ENCODE results near the gene C11orf86.

The C11orf86 gene

GRCh38 chr11:66974724-66975404 lies at the start of gene C11orf86:
Gene C11orf86, plus strand, starts transcription at chr11:66975304. Its CDS starts 59 bp downstream, at chr11:66975363.
- H3K4me3 ChIP-seq (ENCODE audit: low read depth in 1 of 2, low read length in 2 of 2), result no peak within 1 kb of the TSS
- H3K36me3 ChIP-seq (ENCODE audit: insufficient read depth, low read length), result no peaks in the 10 kb centered on the region
- H3K27me3 ChIP-seq (ENCODE audit: control insufficient read depth in 1 of 2, insufficient read depth in 2 of 2, low read length in 2 of 2), result no peaks in the 10 kb centered on the region
- H3K9me3 ChIP-seq (ENCODE audit: low read length), result peaks cover 5% of the 10 kb centered on the region
- no peaks in the 10 kb centered on the region for H3K4me1 ChIP-seq (ENCODE audit: insufficient read depth, low read length)
- H3K27ac ChIP-seq (ENCODE audit: low read depth, low read length), result no peak within 1 kb of the TSS
- H3K9ac ChIP-seq (ENCODE audit: low read length), result no peak within 1 kb of the TSS

DNA sequence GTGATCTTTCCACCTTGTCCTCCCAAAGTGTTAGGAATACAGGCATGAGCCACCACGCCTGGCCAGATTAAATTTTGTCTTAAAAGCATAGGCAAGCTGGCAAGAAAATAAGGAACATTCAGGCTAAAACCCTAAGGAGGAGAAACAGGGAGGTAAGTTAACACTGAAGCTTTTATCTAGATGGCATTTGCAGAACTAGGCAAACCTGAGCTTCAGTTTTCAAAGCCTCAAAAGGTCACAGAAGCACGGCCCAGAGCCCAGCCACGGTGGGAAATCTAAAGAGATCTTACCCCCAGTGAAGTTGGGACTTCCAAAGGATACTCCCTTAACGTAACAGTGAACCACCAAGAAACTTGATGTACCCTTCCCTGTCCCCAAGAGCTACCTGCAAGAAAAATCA lies 45.4 kb upstream of the C11orf86 start:
- H3K36me3 ChIP-seq (ENCODE audit: insufficient read depth, low read length), result no peaks in the 10 kb centered on the region
- H3K4me1 ChIP-seq (ENCODE audit: insufficient read depth, low read length), result no peaks in the 10 kb centered on the region
- no peak overlapping the region for H3K27ac ChIP-seq (ENCODE audit: low read depth, low read length)
- H3K9me3 ChIP-seq (ENCODE audit: low read length), result no peaks in the 10 kb centered on the region
- H3K9ac ChIP-seq (ENCODE audit: low read length), result no peak overlapping the region
- no peak overlapping the region for H3K4me3 ChIP-seq (ENCODE audit: low read depth in 1 of 2, low read length in 2 of 2)
- no peaks in the 10 kb centered on the region for H3K27me3 ChIP-seq (ENCODE audit: control insufficient read depth in 1 of 2, insufficient read depth in 2 of 2, low read length in 2 of 2)

DNA sequence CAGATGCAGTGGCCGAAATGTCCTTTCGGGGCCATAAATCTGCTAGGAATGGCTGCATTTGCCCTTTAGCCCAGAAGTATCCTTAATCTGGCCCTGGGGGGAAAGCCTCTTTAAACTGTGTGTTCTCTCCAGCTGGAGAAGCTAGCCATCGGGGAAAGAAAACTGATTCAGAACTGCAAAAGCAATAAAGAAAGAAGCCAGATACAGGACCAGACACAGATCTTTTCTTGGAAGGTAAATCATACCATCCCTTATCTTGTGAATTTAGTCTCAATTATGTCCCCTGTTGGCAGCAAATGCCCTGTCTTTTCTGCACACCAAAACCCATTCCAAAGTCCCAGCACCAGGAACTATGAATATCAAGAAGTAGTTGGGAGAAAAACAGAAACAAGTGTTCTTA lies 42.6 kb upstream of the C11orf86 start:
- Histone ChIP-seq H3K27me3 (ENCODE audit: control insufficient read depth in 1 of 2, insufficient read depth in 2 of 2, low read length in 2 of 2) (no peaks in the 10 kb centered on the region), H3K27ac (ENCODE audit: low read depth, low read length) (no peak overlapping the region), H3K9ac (ENCODE audit: low read length) (no peak overlapping the region), H3K4me3 (ENCODE audit: low read depth in 1 of 2, low read length in 2 of 2) (no peak overlapping the region), H3K36me3 (ENCODE audit: insufficient read depth, low read length) (no peaks in the 10 kb centered on the region), H3K4me1 (ENCODE audit: insufficient read depth, low read length) (no peaks in the 10 kb centered on the region), H3K9me3 (ENCODE audit: low read length) (no peaks in the 10 kb centered on the region)

GRCh38 chr11:66933531-66933930 lies 41.6 kb upstream of the C11orf86 start:
- no peaks in the 10 kb centered on the region for H3K36me3 ChIP-seq (ENCODE audit: insufficient read depth, low read length)
- no peaks in the 10 kb centered on the region for H3K4me1 ChIP-seq (ENCODE audit: insufficient read depth, low read length)
- H3K9ac ChIP-seq (ENCODE audit: low read length), result no peak overlapping the region
- no peak overlapping the region for H3K4me3 ChIP-seq (ENCODE audit: low read depth in 1 of 2, low read length in 2 of 2)
- H3K27me3 ChIP-seq (ENCODE audit: control insufficient read depth in 1 of 2, insufficient read depth in 2 of 2, low read length in 2 of 2), result no peaks in the 10 kb centered on the region
- no peaks in the 10 kb centered on the region for H3K9me3 ChIP-seq (ENCODE audit: low read length)
- H3K27ac ChIP-seq (ENCODE audit: low read depth, low read length), result no peak overlapping the region

DNA sequence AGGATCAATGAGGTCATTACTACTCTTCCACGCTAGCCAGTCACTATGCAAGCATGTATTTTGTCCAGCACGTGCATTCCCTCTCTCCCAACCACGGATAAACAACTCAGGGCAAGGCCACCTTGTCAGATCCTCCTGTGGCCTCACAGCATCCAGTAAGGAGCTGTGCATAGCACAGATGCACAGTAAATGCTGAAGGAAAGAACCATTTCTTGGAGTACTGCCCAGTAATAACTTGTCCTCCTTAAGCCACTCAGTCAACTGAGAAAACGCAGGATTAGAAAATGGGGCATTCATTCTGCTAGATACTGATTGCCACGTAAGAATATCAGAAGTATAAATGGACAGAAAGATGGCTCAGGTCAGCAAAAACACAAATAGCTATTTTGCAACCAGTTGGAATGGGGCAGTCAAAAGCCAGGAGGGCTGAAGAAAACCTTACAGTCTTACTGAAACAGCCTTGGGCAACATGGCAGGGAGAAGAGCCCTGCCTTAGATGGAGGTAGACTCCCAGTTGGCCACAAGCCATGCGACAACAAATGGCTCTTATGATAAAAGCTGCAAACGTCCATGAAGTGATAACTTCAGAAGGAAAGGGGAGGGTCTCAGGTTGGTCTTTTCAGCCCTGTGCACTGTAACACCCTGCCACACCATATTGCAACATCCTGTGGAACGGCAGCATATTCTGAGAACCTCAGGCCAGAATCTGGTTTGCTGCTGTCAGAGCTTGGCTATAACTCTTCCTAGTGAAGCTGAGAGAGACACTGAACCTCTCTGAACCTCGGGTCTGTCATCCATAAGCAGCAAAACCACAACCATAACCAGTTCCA lies 39.9 kb upstream of the C11orf86 start:
- H3K4me1 ChIP-seq (ENCODE audit: insufficient read depth, low read length), result no peaks in the 10 kb centered on the region
- no peaks in the 10 kb centered on the region for H3K36me3 ChIP-seq (ENCODE audit: insufficient read depth, low read length)
- no peak overlapping the region for H3K4me3 ChIP-seq (ENCODE audit: low read depth in 1 of 2, low read length in 2 of 2)
- no peaks in the 10 kb centered on the region for H3K27me3 ChIP-seq (ENCODE audit: control insufficient read depth in 1 of 2, insufficient read depth in 2 of 2, low read length in 2 of 2)
- H3K27ac ChIP-seq (ENCODE audit: low read depth, low read length), result no peak overlapping the region
- H3K9me3 ChIP-seq (ENCODE audit: low read length), result no peaks in the 10 kb centered on the region
- H3K9ac ChIP-seq (ENCODE audit: low read length), result no peak overlapping the region

GRCh38 chr11:66936311-66936711 lies 38.8 kb upstream of the C11orf86 start:
- no peaks in the 10 kb centered on the region for H3K4me1 ChIP-seq (ENCODE audit: insufficient read depth, low read length)
- no peak overlapping the region for H3K9ac ChIP-seq (ENCODE audit: low read length)
- no peaks in the 10 kb centered on the region for H3K27me3 ChIP-seq (ENCODE audit: control insufficient read depth in 1 of 2, insufficient read depth in 2 of 2, low read length in 2 of 2)
- H3K9me3 ChIP-seq (ENCODE audit: low read length), result no peaks in the 10 kb centered on the region
- no peak overlapping the region for H3K4me3 ChIP-seq (ENCODE audit: low read depth in 1 of 2, low read length in 2 of 2)
- no peak overlapping the region for H3K27ac ChIP-seq (ENCODE audit: low read depth, low read length)
- no peaks in the 10 kb centered on the region for H3K36me3 ChIP-seq (ENCODE audit: insufficient read depth, low read length)

DNA sequence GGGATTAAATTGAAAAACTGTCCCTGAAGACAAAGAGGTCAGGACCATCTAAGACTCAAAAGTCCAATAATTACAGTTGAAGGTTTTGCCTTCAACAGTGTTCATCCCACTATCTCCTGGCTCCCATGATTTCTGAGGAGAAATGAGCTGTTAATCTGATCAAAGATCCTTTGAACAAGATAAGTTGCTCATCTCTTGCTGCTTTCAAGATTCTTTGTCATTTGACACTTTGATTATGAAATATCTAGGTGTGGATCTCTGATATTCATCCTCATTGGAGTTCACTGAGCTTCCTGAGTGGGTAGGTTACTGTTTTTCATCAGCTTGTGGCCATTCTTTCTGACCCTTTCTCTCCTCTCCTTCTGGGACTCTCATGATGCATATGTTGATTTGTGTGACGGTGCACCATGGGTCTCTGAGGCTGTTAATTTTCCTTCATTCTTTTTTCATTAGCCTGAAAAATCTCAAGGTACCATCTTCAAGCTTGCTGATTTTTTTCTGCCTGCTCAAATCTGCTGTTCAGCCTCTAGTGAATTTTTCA lies 37.8 kb upstream of the C11orf86 start:
- Histone ChIP-seq H3K36me3 (ENCODE audit: insufficient read depth, low read length) (no peaks in the 10 kb centered on the region), H3K4me3 (ENCODE audit: low read depth in 1 of 2, low read length in 2 of 2) (no peak overlapping the region), H3K4me1 (ENCODE audit: insufficient read depth, low read length) (no peaks in the 10 kb centered on the region), H3K9ac (ENCODE audit: low read length) (no peak overlapping the region), H3K27me3 (ENCODE audit: control insufficient read depth in 1 of 2, insufficient read depth in 2 of 2, low read length in 2 of 2) (no peaks in the 10 kb centered on the region), H3K27ac (ENCODE audit: low read depth, low read length) (no peak overlapping the region), H3K9me3 (ENCODE audit: low read length) (no peaks in the 10 kb centered on the region)

- Histone ChIP-seq H3K27me3 (ENCODE audit: control insufficient read depth in 1 of 2, insufficient read depth in 2 of 2, low read length in 2 of 2) (no peaks in the 10 kb centered on the region), H3K4me1 (ENCODE audit: insufficient read depth, low read length) (no peaks in the 10 kb centered on the region), H3K9me3 (ENCODE audit: low read length) (no peaks in the 10 kb centered on the region), H3K27ac (ENCODE audit: low read depth, low read length) (no peak overlapping the region), H3K4me3 (ENCODE audit: low read depth in 1 of 2, low read length in 2 of 2) (no peak overlapping the region), H3K36me3 (ENCODE audit: insufficient read depth, low read length) (no peaks in the 10 kb centered on the region), H3K9ac (ENCODE audit: low read length) (no peak overlapping the region)
Measured at GRCh38 chr11:66938582-66939135, 36.4 kb upstream of the C11orf86 start.

GRCh38 chr11:66950112-66950535 lies 25.0 kb upstream of the C11orf86 start:
- H3K9ac ChIP-seq (ENCODE audit: low read length), result no peak overlapping the region
- H3K4me3 ChIP-seq (ENCODE audit: low read depth in 1 of 2, low read length in 2 of 2), result no peak overlapping the region
- H3K27me3 ChIP-seq (ENCODE audit: control insufficient read depth in 1 of 2, insufficient read depth in 2 of 2, low read length in 2 of 2), result no peaks in the 10 kb centered on the region
- no peaks in the 10 kb centered on the region for H3K9me3 ChIP-seq (ENCODE audit: low read length)
- H3K36me3 ChIP-seq (ENCODE audit: insufficient read depth, low read length), result no peaks in the 10 kb centered on the region
- H3K4me1 ChIP-seq (ENCODE audit: insufficient read depth, low read length), result no peaks in the 10 kb centered on the region
- no peak overlapping the region for H3K27ac ChIP-seq (ENCODE audit: low read depth, low read length)

GRCh38 chr11:66951135-66951534 lies 24.0 kb upstream of the C11orf86 start:
- H3K4me1 ChIP-seq (ENCODE audit: insufficient read depth, low read length), result no peaks in the 10 kb centered on the region
- no peaks in the 10 kb centered on the region for H3K36me3 ChIP-seq (ENCODE audit: insufficient read depth, low read length)
- H3K27ac ChIP-seq (ENCODE audit: low read depth, low read length), result no peak overlapping the region
- no peaks in the 10 kb centered on the region for H3K9me3 ChIP-seq (ENCODE audit: low read length)
- H3K4me3 ChIP-seq (ENCODE audit: low read depth in 1 of 2, low read length in 2 of 2), result no peak overlapping the region
- H3K27me3 ChIP-seq (ENCODE audit: control insufficient read depth in 1 of 2, insufficient read depth in 2 of 2, low read length in 2 of 2), result no peaks in the 10 kb centered on the region
- H3K9ac ChIP-seq (ENCODE audit: low read length), result no peak overlapping the region

GRCh38 chr11:66951927-66952337 lies 23.2 kb upstream of the C11orf86 start:
- no peak overlapping the region for H3K4me3 ChIP-seq (ENCODE audit: low read depth in 1 of 2, low read length in 2 of 2)
- H3K27me3 ChIP-seq (ENCODE audit: control insufficient read depth in 1 of 2, insufficient read depth in 2 of 2, low read length in 2 of 2), result no peaks in the 10 kb centered on the region
- no peak overlapping the region for H3K27ac ChIP-seq (ENCODE audit: low read depth, low read length)
- no peak overlapping the region for H3K9ac ChIP-seq (ENCODE audit: low read length)
- H3K9me3 ChIP-seq (ENCODE audit: low read length), result no peaks in the 10 kb centered on the region
- no peaks in the 10 kb centered on the region for H3K36me3 ChIP-seq (ENCODE audit: insufficient read depth, low read length)
- no peaks in the 10 kb centered on the region for H3K4me1 ChIP-seq (ENCODE audit: insufficient read depth, low read length)
